BJ (cell line): ENCODE results near the gene ACTR10. TPM values are rescaled to one million over a fixed set of nuclear protein-coding genes. Genes with fewer than 3 reads are reported as not detected.

ENCODE experiments used
- CTCF ChIA-PET: fragments of 350-600 bp; formaldehyde crosslinking; extraction: SDS; loops from one replicate; lab custom pipeline; 2021; ENCODE audit warnings: antibody characterized with exemption, inconsistent platforms; lab: Yijun Ruan, JAX
- POLR2A ChIA-PET: fragments of 300-600 bp; sonication (Branson Sonifier 250); formaldehyde crosslinking; extraction: SDS; loops from one replicate; lab custom pipeline; 2021; ENCODE audit warnings: antibody characterized with exemption; lab: Charles Lee
- DNase-seq: peaks from one replicate; pipeline ENCODE4 v3.0.0-alpha.2; 2011; ENCODE audit warnings: low read depth
- H3K27me3 ChIP-seq: 2 replicates; pipeline ENCODE4 v1.6.0; 2011; ENCODE audit warnings: low read length; ENCODE audit not compliant: control insufficient read depth, insufficient read depth
- H3K36me3 ChIP-seq: 2 replicates; pipeline ENCODE4 v1.5.1; 2011; ENCODE audit warnings: low read length; ENCODE audit not compliant: control insufficient read depth, insufficient read depth
- H3K4me3 ChIP-seq: 2 replicates; pipeline ENCODE4 v1.5.1; 2011; ENCODE audit warnings: low read depth, mild to moderate bottlenecking, control low read depth, low read length
- polyA plus RNA-seq: library from polyadenylated mRNA; depleted of rRNA; stranded (reverse); fragments of >200 nt; gene quantifications from 2 replicates; pipeline ENCODE4 v1.2.3, GENCODE V29; 2011
- TF ChIP-seq, protein P1 (sequence below): IDR thresholded peaks from 2 replicates; pipeline ENCODE4 v1.5.1; 2011; ENCODE audit warnings: low read depth, mild to moderate bottlenecking, control low read depth, inconsistent platforms, low read length, moderate library complexity; ENCODE audit not compliant: insufficient read depth

Gene ACTR10
- polyA plus RNA-seq, 1 experiment, result 48.6 TPM

DNA sequence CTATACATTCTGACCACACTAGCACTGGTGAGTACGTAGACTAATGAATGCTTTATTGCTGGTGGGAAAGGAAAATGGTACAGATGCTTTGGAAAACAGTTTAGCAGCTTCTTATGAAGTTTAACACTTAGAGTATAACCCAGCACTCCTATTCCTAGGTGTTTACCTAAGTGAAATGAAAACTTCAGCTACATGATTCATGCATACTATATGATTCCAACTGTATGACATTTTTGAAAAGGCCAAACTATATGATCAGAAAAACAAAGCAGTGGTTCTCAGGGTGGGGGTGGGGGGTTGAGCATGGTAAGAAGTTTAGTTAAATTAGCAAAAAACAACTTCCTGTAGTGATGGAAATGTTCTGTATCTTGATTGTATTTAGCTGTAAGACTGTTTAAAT lies 76.3 kb downstream of the ACTR10 start:
- peaks cover 3% of the 10 kb centered on the region; the same call in 1 of the 2 replicates for H3K36me3 ChIP-seq
- TF ChIP-seq, protein P1, sequence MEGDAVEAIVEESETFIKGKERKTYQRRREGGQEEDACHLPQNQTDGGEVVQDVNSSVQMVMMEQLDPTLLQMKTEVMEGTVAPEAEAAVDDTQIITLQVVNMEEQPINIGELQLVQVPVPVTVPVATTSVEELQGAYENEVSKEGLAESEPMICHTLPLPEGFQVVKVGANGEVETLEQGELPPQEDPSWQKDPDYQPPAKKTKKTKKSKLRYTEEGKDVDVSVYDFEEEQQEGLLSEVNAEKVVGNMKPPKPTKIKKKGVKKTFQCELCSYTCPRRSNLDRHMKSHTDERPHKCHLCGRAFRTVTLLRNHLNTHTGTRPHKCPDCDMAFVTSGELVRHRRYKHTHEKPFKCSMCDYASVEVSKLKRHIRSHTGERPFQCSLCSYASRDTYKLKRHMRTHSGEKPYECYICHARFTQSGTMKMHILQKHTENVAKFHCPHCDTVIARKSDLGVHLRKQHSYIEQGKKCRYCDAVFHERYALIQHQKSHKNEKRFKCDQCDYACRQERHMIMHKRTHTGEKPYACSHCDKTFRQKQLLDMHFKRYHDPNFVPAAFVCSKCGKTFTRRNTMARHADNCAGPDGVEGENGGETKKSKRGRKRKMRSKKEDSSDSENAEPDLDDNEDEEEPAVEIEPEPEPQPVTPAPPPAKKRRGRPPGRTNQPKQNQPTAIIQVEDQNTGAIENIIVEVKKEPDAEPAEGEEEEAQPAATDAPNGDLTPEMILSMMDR, result no peak
- ChIA-PET CTCF (no interaction called here), POLR2A (no interaction called here)
- DNase-seq, result no peak
- H3K4me3 ChIP-seq, result no peak overlapping the region
- no peaks in the 10 kb centered on the region for H3K27me3 ChIP-seq

GRCh38 chr14:58278177-58278576 lies 78.2 kb downstream of the ACTR10 start:
- CTCF ChIA-PET, result no interaction called here
- no peak overlapping the region for H3K4me3 ChIP-seq
- POLR2A ChIA-PET, result no interaction called here
- DNase-seq, result no peak
- H3K27me3 ChIP-seq, result no peaks in the 10 kb centered on the region
- TF ChIP-seq, protein P1, result no peak
- H3K36me3 ChIP-seq, result 0 out of 2 replicates have a peak, but pooled peaks cover 1% of the 10 kb centered on the region

GRCh38 chr14:58280954-58281787 lies 81.2 kb downstream of the ACTR10 start:
- Histone ChIP-seq H3K4me3 (no peak overlapping the region), H3K36me3 (peaks cover 3% of the 10 kb centered on the region; the same call in 1 of the 2 replicates), H3K27me3 (no peaks in the 10 kb centered on the region)
- TF ChIP-seq, protein P1, result no peak
- CTCF ChIA-PET, result interaction anchor here (0.6 kb wide), 1 partner anchor 23 kb away, joined by 3 read pairs; no protein-coding TSS in a partner anchor
- DNase-seq, result peak; percentile 91
- POLR2A ChIA-PET, result interaction anchor here (0.7 kb wide), 1 partner anchor 11 kb away, joined by 6 read pairs; no protein-coding TSS in a partner anchor

GRCh38 chr14:58281969-58282368 lies 82.0 kb downstream of the ACTR10 start:
- no peak overlapping the region for H3K4me3 ChIP-seq
- TF ChIP-seq, protein P1, result no peak
- no peak for DNase-seq
- CTCF ChIA-PET, result interaction anchor here (0.6 kb wide), 1 partner anchor 23 kb away, joined by 3 read pairs; no protein-coding TSS in a partner anchor
- H3K36me3 ChIP-seq, result peaks cover 3% of the 10 kb centered on the region; the same call in 1 of the 2 replicates
- POLR2A ChIA-PET, result no interaction called here
- H3K27me3 ChIP-seq, result no peaks in the 10 kb centered on the region

DNA sequence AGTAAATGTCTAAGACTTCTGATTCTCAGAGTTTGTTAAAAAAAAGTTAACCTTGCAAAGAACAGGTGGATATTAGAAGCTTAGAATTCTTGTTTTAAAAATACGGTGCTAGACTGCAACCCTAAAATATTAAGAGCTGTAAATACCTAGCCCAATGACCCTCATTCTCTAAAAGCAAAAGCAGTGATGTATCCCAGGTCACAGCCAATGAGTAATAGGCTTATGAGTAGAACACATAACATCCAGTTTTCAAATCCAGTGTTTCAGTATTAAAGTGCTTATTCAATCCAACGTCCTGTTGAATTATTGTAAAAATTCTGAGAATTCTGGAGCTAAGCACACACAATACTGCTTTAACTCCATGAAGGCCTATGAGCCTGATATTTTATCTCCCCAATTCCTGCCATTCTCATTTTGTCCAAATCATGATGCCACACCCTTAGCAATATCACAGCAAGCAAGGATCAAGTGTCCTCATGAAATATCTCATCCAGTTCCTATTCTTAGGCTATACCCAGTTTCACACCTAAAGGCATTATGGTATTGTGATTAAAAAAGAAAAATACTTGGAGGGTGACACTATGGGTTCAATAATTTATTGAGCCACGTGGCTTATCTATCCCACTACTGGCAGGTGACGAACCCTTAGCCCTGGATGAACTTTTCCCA lies 83.1 kb downstream of the ACTR10 start:
- TF ChIP-seq, protein P1, result no peak
- no peaks in the 10 kb centered on the region for H3K27me3 ChIP-seq
- POLR2A ChIA-PET, result no interaction called here
- no peak for DNase-seq
- no peak overlapping the region for H3K4me3 ChIP-seq
- CTCF ChIA-PET, result interaction anchor here (0.7 kb wide), 1 partner anchor 1078 kb away, joined by 3 read pairs; no protein-coding TSS in a partner anchor
- H3K36me3 ChIP-seq, result peaks cover 2% of the 10 kb centered on the region; the same call in 1 of the 2 replicates
